K562 (cell line): Measurements from ENCODE around the gene PTPN9. TPM values are rescaled to one million over a fixed set of nuclear protein-coding genes. Genes with fewer than 3 reads are reported as not detected.

ENCODE experiments used
- CHD4 ChIP-seq: fragments of 200-600 bp; sonication (generic); IDR thresholded peaks from 3 replicates; pipeline ENCODE4 v1.6.1; 2012; ENCODE audit warnings: low read depth, mild to moderate bottlenecking, mixed read lengths, low read length, inconsistent platforms; ENCODE audit not compliant: insufficient read depth, insufficient replicate concordance, poor library complexity, severe bottlenecking
- EHMT2 ChIP-seq: fragments of 450-650 bp; IDR thresholded peaks from 2 replicates; pipeline ENCODE4 v1.6.1; 2018; ENCODE audit warnings: antibody characterized with exemption
- FOXK2 ChIP-seq, 2 experiments: fragments of 450-650 bp; IDR thresholded peaks in 1 of 2; conservative IDR thresholded peaks in 1 of 2; 2 replicates each; pipeline ENCODE4 v1.6.1; 2016; ENCODE audit warnings: low read depth in 2 of 2, mild to moderate bottlenecking in 1 of 2
- GTF2A2 ChIP-seq: IDR thresholded peaks from 2 replicates; pipeline ENCODE4 v1.6.1; 2016; ENCODE audit warnings: mild to moderate bottlenecking, missing genetic modification characterization, missing compliant biosample characterization
- KLF16 ChIP-seq: IDR thresholded peaks from 2 replicates; pipeline ENCODE4 v1.6.1; 2016; ENCODE audit warnings: antibody characterized with exemption
- POLR2G ChIP-seq: fragments of 200-400 bp; formaldehyde crosslinking; IDR thresholded peaks from 2 replicates; pipeline ENCODE4 v1.6.1; 2017; ENCODE audit warnings: low read depth, mild to moderate bottlenecking, antibody characterized with exemption, low read length, moderate library complexity
- SRSF1 ChIP-seq: fragments of 200-400 bp; formaldehyde crosslinking; IDR thresholded peaks from 2 replicates; pipeline ENCODE4 v1.6.1; 2017; ENCODE audit warnings: mild to moderate bottlenecking, low read depth, low read length, moderate library complexity
- ZKSCAN1 ChIP-seq: fragments of 150-350 bp; IDR thresholded peaks from 2 replicates; pipeline ENCODE4 v1.6.1; 2016; ENCODE audit warnings: low read depth, low read length
- ZNF165 ChIP-seq: fragments of 250-450 bp; sonication (Bioruptor Pico); IDR thresholded peaks from 2 replicates; pipeline ENCODE4 v1.4.0; 2020; ENCODE audit warnings: borderline replicate concordance
- ZNF282 ChIP-seq: sonication (generic); formaldehyde crosslinking; IDR thresholded peaks from 2 replicates; pipeline ENCODE4 v1.8.1; 2023; ENCODE audit warnings: missing genetic modification reagents
- polyA plus RNA-seq, 8 experiments: library from polyadenylated mRNA; depleted of rRNA in 4 of 8; stranded (reverse) in 5 of 8; unstranded in 3 of 8; fragments of >200 nt; fragmentation: Nextera tagmentation in 2 of 8; fragmentation: Illumina TruSeq in 1 of 8; extraction: Ambion mirVana in 2 of 8; extraction: Trizol in 1 of 8; gene quantifications; 2 replicates each; pipeline versions ENCODE4 v1.2.1 to v1.2.3, GENCODE V29; 2011 to 2014; ENCODE audit warnings: inconsistent platforms in 1 of 8, missing spikeins in 1 of 8
- total RNA-seq, 7 experiments: library from RNA; depleted of rRNA in 6 of 7; stranded (reverse); fragments of >200 nt in 6 of 7; fragmentation: Illumina TruSeq in 2 of 7; extraction: Trizol in 2 of 7; gene quantifications; 2 replicates each; pipeline versions ENCODE4 v1.2.1 to v1.2.3, GENCODE V29; 2011 to 2021; ENCODE audit warnings: low replicate concordance in 1 of 7
- TF ChIP-seq, protein P1 (sequence below): fragments of 250-450 bp; sonication (Bioruptor Pico); IDR thresholded peaks from 2 replicates; pipeline ENCODE4 v1.9.0; 2021; ENCODE audit warnings: mild to moderate bottlenecking, inconsistent platforms
- TF ChIP-seq, protein P2 (sequence below), 3 experiments: fragments of 200-800 bp in 1 of 3; sonication (Bioruptor generic) in 1 of 3; sonication (generic) in 1 of 3; formaldehyde crosslinking in 1 of 3; IDR thresholded peaks; 2 replicates each; pipeline versions ENCODE4 v1.6.1 to v1.8.0; 2016 to 2022; ENCODE audit warnings: mild to moderate bottlenecking in 2 of 3, missing compliant biosample characterization in 2 of 3, missing genetic modification characterization in 2 of 3, missing genetic modification reagents in 1 of 3
- TF ChIP-seq, protein P3 (sequence below): fragments of 450-650 bp; IDR thresholded peaks from 2 replicates; pipeline ENCODE4 v1.6.1; 2016; ENCODE audit warnings: low read depth, mild to moderate bottlenecking, moderate library complexity
- TF ChIP-seq, protein P4 (sequence below): fragments of 450-650 bp; IDR thresholded peaks from 2 replicates; pipeline ENCODE4 v1.6.1; 2018; ENCODE audit not compliant: partially characterized antibody
- TF ChIP-seq, protein P5 (sequence below): IDR thresholded peaks from 3 replicates; pipeline ENCODE4 v1.6.1; 2011; ENCODE audit warnings: borderline replicate concordance, mild to moderate bottlenecking; ENCODE audit not compliant: insufficient read length, insufficient read depth

The PTPN9 gene
- total and polyA plus RNA-seq, 9 of the 15 experiments (the other 6 are each of a cell fraction or from before 2014, with no cell fraction given), result 5.0 to 24.0 (median 14.2) TPM

DNA sequence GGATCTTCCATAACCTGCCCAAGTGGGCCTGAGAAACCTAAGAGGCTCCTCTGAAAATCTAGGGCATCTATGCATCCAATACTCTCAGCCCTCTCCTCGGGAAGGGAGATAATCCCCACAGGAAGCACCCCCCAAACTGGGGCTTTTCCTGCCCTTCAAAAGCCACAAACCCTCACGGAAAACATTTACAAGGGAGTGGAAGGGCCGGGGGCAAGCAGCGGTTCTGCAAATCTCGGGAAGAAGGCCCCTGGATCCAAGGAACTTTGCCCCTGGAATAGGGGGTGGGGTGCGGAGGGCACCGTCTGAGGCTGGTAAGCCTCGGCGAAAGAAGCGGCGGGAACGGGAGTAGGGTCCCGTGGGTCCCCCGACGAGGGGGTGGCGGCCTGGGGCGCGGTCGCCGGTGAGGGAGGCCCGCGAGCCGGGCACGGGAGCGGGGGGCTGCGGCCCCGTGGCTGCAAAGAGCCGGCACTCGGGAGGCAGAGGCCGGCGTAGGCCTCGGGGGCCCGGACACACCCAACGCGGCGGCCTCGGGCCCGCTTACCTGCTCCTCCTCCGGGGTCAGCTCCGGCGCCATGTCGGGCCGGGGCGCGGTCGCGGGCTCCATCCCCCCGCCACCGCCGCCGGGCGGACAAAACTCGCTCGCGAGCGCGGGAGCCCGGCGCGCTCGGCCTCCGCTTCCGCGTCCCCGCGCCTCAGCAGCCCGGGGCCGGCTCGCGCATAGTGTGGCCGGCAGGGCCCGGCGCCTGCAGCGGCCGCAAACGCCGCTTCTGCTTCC is 755 bp downstream of the PTPN9 start (continued):
- TF ChIP-seq, protein P1, sequence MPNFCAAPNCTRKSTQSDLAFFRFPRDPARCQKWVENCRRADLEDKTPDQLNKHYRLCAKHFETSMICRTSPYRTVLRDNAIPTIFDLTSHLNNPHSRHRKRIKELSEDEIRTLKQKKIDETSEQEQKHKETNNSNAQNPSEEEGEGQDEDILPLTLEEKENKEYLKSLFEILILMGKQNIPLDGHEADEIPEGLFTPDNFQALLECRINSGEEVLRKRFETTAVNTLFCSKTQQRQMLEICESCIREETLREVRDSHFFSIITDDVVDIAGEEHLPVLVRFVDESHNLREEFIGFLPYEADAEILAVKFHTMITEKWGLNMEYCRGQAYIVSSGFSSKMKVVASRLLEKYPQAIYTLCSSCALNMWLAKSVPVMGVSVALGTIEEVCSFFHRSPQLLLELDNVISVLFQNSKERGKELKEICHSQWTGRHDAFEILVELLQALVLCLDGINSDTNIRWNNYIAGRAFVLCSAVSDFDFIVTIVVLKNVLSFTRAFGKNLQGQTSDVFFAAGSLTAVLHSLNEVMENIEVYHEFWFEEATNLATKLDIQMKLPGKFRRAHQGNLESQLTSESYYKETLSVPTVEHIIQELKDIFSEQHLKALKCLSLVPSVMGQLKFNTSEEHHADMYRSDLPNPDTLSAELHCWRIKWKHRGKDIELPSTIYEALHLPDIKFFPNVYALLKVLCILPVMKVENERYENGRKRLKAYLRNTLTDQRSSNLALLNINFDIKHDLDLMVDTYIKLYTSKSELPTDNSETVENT (CRISPR knock-in tag), result peak; percentile 42; the same call in 1 of the 2 replicates
- TF ChIP-seq, protein P2, sequence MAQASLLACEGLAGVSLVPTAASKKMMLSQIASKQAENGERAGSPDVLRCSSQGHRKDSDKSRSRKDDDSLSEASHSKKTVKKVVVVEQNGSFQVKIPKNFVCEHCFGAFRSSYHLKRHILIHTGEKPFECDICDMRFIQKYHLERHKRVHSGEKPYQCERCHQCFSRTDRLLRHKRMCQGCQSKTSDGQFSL (CRISPR knock-in tag; IDR thresholded peaks at IDR 0.05), result 0 out of 2 replicates have a peak, but pooled peaks have one; percentile 35
- TF ChIP-seq, protein P2 (tag; IDR thresholded peaks at IDR 0.05), result no peak
- TF ChIP-seq GTF2A2 (tag) (peak; percentile 43; the same call in 1 of the 2 replicates), EHMT2 (no peak), CHD4 (no peak), SRSF1 (no peak), ZKSCAN1 (peak; percentile 73), POLR2G (peak; percentile 79), ZNF165 (CRISPR knock-in tag) (no peak), KLF16 (0 out of 2 replicates have a peak, but pooled peaks have one; percentile 7), ZNF282 (CRISPR knock-in tag) (no peak), FOXK2 (conservative IDR thresholded peaks at IDR 0.05 in 1 of 2, IDR thresholded peaks at IDR 0.05 in 1 of 2; ENCODE audit: low read depth in 2 of 2) (no peak)
- TF ChIP-seq, protein P3, sequence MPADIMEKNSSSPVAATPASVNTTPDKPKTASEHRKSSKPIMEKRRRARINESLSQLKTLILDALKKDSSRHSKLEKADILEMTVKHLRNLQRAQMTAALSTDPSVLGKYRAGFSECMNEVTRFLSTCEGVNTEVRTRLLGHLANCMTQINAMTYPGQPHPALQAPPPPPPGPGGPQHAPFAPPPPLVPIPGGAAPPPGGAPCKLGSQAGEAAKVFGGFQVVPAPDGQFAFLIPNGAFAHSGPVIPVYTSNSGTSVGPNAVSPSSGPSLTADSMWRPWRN, result no peak
- TF ChIP-seq, protein P4, sequence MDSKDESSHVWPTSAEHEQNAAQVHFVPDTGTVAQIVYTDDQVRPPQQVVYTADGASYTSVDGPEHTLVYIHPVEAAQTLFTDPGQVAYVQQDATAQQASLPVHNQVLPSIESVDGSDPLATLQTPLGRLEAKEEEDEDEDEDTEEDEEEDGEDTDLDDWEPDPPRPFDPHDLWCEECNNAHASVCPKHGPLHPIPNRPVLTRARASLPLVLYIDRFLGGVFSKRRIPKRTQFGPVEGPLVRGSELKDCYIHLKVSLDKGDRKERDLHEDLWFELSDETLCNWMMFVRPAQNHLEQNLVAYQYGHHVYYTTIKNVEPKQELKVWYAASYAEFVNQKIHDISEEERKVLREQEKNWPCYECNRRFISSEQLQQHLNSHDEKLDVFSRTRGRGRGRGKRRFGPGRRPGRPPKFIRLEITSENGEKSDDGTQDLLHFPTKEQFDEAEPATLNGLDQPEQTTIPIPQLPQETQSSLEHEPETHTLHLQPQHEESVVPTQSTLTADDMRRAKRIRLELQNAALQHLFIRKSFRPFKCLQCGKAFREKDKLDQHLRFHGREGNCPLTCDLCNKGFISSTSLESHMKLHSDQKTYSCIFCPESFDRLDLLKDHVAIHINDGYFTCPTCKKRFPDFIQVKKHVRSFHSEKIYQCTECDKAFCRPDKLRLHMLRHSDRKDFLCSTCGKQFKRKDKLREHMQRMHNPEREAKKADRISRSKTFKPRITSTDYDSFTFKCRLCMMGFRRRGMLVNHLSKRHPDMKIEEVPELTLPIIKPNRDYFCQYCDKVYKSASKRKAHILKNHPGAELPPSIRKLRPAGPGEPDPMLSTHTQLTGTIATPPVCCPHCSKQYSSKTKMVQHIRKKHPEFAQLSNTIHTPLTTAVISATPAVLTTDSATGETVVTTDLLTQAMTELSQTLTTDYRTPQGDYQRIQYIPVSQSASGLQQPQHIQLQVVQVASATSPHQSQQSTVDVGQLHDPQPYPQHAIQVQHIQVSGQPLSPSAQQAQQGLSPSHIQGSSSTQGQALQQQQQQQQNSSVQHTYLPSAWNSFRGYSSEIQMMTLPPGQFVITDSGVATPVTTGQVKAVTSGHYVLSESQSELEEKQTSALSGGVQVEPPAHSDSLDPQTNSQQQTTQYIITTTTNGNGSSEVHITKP, result peak; percentile 63
- TF ChIP-seq, protein P5, sequence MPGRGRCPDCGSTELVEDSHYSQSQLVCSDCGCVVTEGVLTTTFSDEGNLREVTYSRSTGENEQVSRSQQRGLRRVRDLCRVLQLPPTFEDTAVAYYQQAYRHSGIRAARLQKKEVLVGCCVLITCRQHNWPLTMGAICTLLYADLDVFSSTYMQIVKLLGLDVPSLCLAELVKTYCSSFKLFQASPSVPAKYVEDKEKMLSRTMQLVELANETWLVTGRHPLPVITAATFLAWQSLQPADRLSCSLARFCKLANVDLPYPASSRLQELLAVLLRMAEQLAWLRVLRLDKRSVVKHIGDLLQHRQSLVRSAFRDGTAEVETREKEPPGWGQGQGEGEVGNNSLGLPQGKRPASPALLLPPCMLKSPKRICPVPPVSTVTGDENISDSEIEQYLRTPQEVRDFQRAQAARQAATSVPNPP, result no peak
